H9 (cell line): ENCODE results near the gene PHF5A. TPM values are rescaled to one million over a fixed set of nuclear protein-coding genes. Genes with fewer than 3 reads are reported as not detected.

Experiments used
- DNase-seq: peaks from one replicate; pipeline ENCODE4 v3.0.0-alpha.2; 2017
- H2AFZ ChIP-seq: one replicate; pipeline ENCODE4 v1.6.1; 2013; ENCODE audit warnings: mild to moderate bottlenecking, low read length, control low read depth, moderate library complexity
- H2AK5ac ChIP-seq: 2 replicates; pipeline ENCODE4 v1.6.1; 2013; ENCODE audit warnings: low read length, control low read depth, mixed read lengths; ENCODE audit not compliant: insufficient read length
- H2BK120ac ChIP-seq: one replicate; pipeline ENCODE4 v1.6.1; 2013; ENCODE audit warnings: low read depth, mild to moderate bottlenecking, low read length, control low read depth, inconsistent platforms; ENCODE audit not compliant: poor library complexity, severe bottlenecking
- H2BK12ac ChIP-seq: 2 replicates; pipeline ENCODE4 v1.6.1; 2013; ENCODE audit warnings: low read length, control low read depth, mixed read lengths, low read depth; ENCODE audit not compliant: insufficient read length
- H2BK15ac ChIP-seq: 2 replicates; pipeline ENCODE4 v1.6.1; 2013; ENCODE audit warnings: low read depth, low read length, control low read depth
- H2BK20ac ChIP-seq: one replicate; pipeline ENCODE4 v1.6.1; 2013; ENCODE audit warnings: low read depth, mild to moderate bottlenecking, low read length, control low read depth, inconsistent platforms; ENCODE audit not compliant: poor library complexity, severe bottlenecking
- H2BK5ac ChIP-seq: 2 replicates; pipeline ENCODE4 v1.6.1; 2013; ENCODE audit warnings: low read length, control low read depth, mixed read lengths; ENCODE audit not compliant: insufficient read length
- H3K14ac ChIP-seq: 2 replicates; pipeline ENCODE4 v1.6.1; 2013; ENCODE audit warnings: low read length, control low read depth; ENCODE audit not compliant: insufficient read depth
- H3K18ac ChIP-seq: 2 replicates; pipeline ENCODE4 v1.6.1; 2013; ENCODE audit warnings: low read depth, mild to moderate bottlenecking, mixed read lengths, low read length, control low read depth; ENCODE audit not compliant: insufficient read length
- H3K23ac ChIP-seq: 2 replicates; pipeline ENCODE4 v1.6.1; 2013; ENCODE audit warnings: low read length, control low read depth, mixed read lengths, low read depth; ENCODE audit not compliant: insufficient read length
- H3K23me2 ChIP-seq: 2 replicates; pipeline ENCODE4 v1.6.1; 2013; ENCODE audit warnings: low read depth, mild to moderate bottlenecking, mixed read lengths, low read length, control low read depth; ENCODE audit not compliant: insufficient read length, poor library complexity, severe bottlenecking
- H3K27ac ChIP-seq: 2 replicates; pipeline ENCODE4 v1.5.1; 2013; ENCODE audit warnings: low read length, control low read depth, mixed read lengths, low read depth; ENCODE audit not compliant: insufficient read length
- H3K27me3 ChIP-seq: 2 replicates; pipeline ENCODE4 v1.6.1; 2013; ENCODE audit warnings: low read length, control low read depth, inconsistent platforms; ENCODE audit not compliant: insufficient read depth
- H3K4ac ChIP-seq: 2 replicates; pipeline ENCODE4 v1.6.1; 2013; ENCODE audit warnings: low read depth, mild to moderate bottlenecking, control low read depth, inconsistent platforms, low read length, moderate library complexity
- H3K4me1 ChIP-seq: 2 replicates; pipeline ENCODE4 v1.6.1; 2013; ENCODE audit warnings: low read length, control low read depth, inconsistent platforms; ENCODE audit not compliant: insufficient read depth
- H3K4me2 ChIP-seq: 2 replicates; pipeline ENCODE4 v1.6.1; 2013; ENCODE audit warnings: low read length, control low read depth, mixed read lengths; ENCODE audit not compliant: insufficient read length, insufficient read depth
- H3K56ac ChIP-seq: 2 replicates; pipeline ENCODE4 v1.6.1; 2013; ENCODE audit warnings: low read depth, mild to moderate bottlenecking, mixed read lengths, low read length, control low read depth; ENCODE audit not compliant: insufficient read length
- H3K79me1 ChIP-seq: 2 replicates; pipeline ENCODE4 v1.6.1; 2013; ENCODE audit warnings: low read depth, mild to moderate bottlenecking, moderate library complexity, low read length, control low read depth, inconsistent platforms; ENCODE audit not compliant: insufficient read depth, poor library complexity, severe bottlenecking
- H3K79me2 ChIP-seq: 2 replicates; pipeline ENCODE4 v1.6.1; 2013; ENCODE audit warnings: low read length, control low read depth, inconsistent platforms; ENCODE audit not compliant: insufficient read depth
- H3K9ac ChIP-seq: 2 replicates; pipeline ENCODE4 v1.6.1; 2013; ENCODE audit warnings: low read length, control low read depth, mixed read lengths; ENCODE audit not compliant: insufficient read length; ENCODE audit errors: extremely low read depth
- H3K9me3 ChIP-seq: one replicate; pipeline ENCODE4 v1.6.1; 2013; ENCODE audit warnings: low read depth, low read length, inconsistent platforms; ENCODE audit not compliant: control insufficient read depth
- H3T11ph ChIP-seq: one replicate; pipeline ENCODE4 v1.6.1; 2013; ENCODE audit warnings: mild to moderate bottlenecking, low read length, control low read depth, inconsistent platforms
- H4K20me1 ChIP-seq: one replicate; pipeline ENCODE4 v1.6.1; 2013; ENCODE audit not compliant: control insufficient read depth, insufficient read length, insufficient read depth
- H4K5ac ChIP-seq: 2 replicates; pipeline ENCODE4 v1.6.1; 2013; ENCODE audit warnings: low read depth, mild to moderate bottlenecking, mixed read lengths, low read length, control low read depth; ENCODE audit not compliant: insufficient read length
- H4K8ac ChIP-seq: replicated peaks from 2 replicates; pipeline ENCODE4 v1.6.1; 2013; ENCODE audit warnings: low read length, control low read depth, mixed read lengths, low read depth; ENCODE audit not compliant: insufficient read length
- H4K91ac ChIP-seq: 2 replicates; pipeline ENCODE4 v1.6.1; 2013; ENCODE audit warnings: low read depth, mild to moderate bottlenecking, moderate library complexity, mixed read lengths, low read length, control low read depth; ENCODE audit not compliant: insufficient read length
- H3K27ac Mint-ChIP-seq, 3 experiments: 2 replicates in 2 of 3; 3 replicates in 1 of 3; pipeline ENCODE4 v1.8.0; 2020 to 2021; ENCODE audit warnings: mixed read lengths in 3 of 3, mild to moderate bottlenecking in 1 of 3, moderate library complexity in 1 of 3
- H3K27me3 Mint-ChIP-seq: 2 replicates; pipeline ENCODE4 v1.8.0; 2021; ENCODE audit warnings: low read depth, mild to moderate bottlenecking, moderate library complexity, mixed read lengths
- H3K36me3 Mint-ChIP-seq, 3 experiments: 2 replicates in 2 of 3; 3 replicates in 1 of 3; pipeline ENCODE4 v1.8.0; 2020 to 2021; ENCODE audit warnings: low read depth in 3 of 3, mixed read lengths in 3 of 3; ENCODE audit not compliant: insufficient read depth in 1 of 3
- H3K4me1 Mint-ChIP-seq, 2 experiments: 2 replicates each; pipeline ENCODE4 v1.8.0; 2020; ENCODE audit warnings: mixed read lengths in 2 of 2
- H3K4me3 Mint-ChIP-seq, 2 experiments: 2 replicates in 1 of 2; 3 replicates in 1 of 2; pipeline ENCODE4 v1.8.0; 2020 to 2021; ENCODE audit warnings: mild to moderate bottlenecking in 2 of 2, mixed read lengths in 2 of 2, moderate library complexity in 1 of 2
- H3K9me3 Mint-ChIP-seq, 2 experiments: 2 replicates in 1 of 2; 3 replicates in 1 of 2; pipeline ENCODE4 v1.8.0; 2020; ENCODE audit warnings: mild to moderate bottlenecking in 2 of 2, mixed read lengths in 2 of 2, moderate library complexity in 1 of 2
- CTCF ChIP-seq: fragments of 200-600 bp; sonication (generic); conservative IDR thresholded peaks from 3 replicates; pipeline ENCODE4 v1.8.0; 2021; ENCODE audit warnings: antibody characterized with exemption, mild to moderate bottlenecking
- WGBS: extraction: QIAGEN DNeasy Blood & Tissue Kit; methylation state at CpG from one replicate; pipeline ENCODE4 v1.1.7; 2013; ENCODE audit warnings: missing lambda C conversion rate, low lambda C conversion rate, mixed read lengths; ENCODE audit not compliant: insufficient read length; ENCODE audit errors: extremely low coverage; 5-methylcytosine and 5-hydroxymethylcytosine counted together
- total RNA-seq: library from RNA; stranded (reverse); gene quantifications from 2 replicates; pipeline ENCODE4 v1.2.1, GENCODE V29; 2021

Gene PHF5A
- total RNA-seq, 1 experiment from 2014 or later: 114 TPM

GRCh38 chr22:41447435-41448188 is 20.9 kb downstream of the PHF5A start:
- WGBS: no CpG with 5 or more reads among the region's 63 CpGs
- Histone ChIP-seq H2BK120ac (peak overlapping the region; percentile 62), H2BK20ac (no peak overlapping the region), H3K14ac (peak overlapping the region; percentile 85), H3T11ph (no peak overlapping the region), H3K23ac (no peak overlapping the region), H2BK5ac (peak overlapping the region; percentile 23), H2AFZ (no peak overlapping the region), H2AK5ac (no peak overlapping the region), H3K27me3 (no peaks in the 10 kb centered on the region), H3K79me2 (peaks cover 19% of the 10 kb centered on the region; the same call in 1 of the 2 replicates), H4K8ac (no peak overlapping the region), H3K27ac (peak overlapping the region; percentile 12), H3K18ac (peak overlapping the region; percentile 80), H4K20me1 (no peaks in the 10 kb centered on the region), H3K9ac (peak overlapping the region; percentile 68), H3K79me1 (no peaks in the 10 kb centered on the region), H3K4me2 (peak overlapping the region; percentile 54), H2BK12ac (no peak overlapping the region), H2BK15ac (no peak overlapping the region), H3K56ac (no peak overlapping the region), H4K91ac (no peak overlapping the region), H4K5ac (no peak overlapping the region), H3K9me3 (no peaks in the 10 kb centered on the region), H3K4me1 (no peaks in the 10 kb centered on the region; the same call in 1 of the 2 replicates), H3K4ac (peak overlapping the region; percentile 24; the same call in 1 of the 2 replicates), H3K23me2 (peaks cover 23% of the 10 kb centered on the region)
- DNase-seq: peak; percentile 74
- H3K4me3 Mint-ChIP-seq: peak overlapping the region; percentile 96
- H3K9me3 Mint-ChIP-seq: no peaks in the 10 kb centered on the region
- no peak for TF ChIP-seq CTCF
- H3K36me3 Mint-ChIP-seq: peaks cover 14 to 32% (median 31%) of the 10 kb centered on the region in 3 experiments
- H3K4me1 Mint-ChIP-seq: peaks cover 14 to 24% of the 10 kb centered on the region in 2 experiments
- peaks cover 2% of the 10 kb centered on the region; the same call in 1 of the 2 replicates for H3K27me3 Mint-ChIP-seq
- H3K27ac Mint-ChIP-seq: peak overlapping the region; percentile 99 to 100 (median 100)
